ENCODE data around the gene DUSP2. TPM values are rescaled to one million over a fixed set of nuclear protein-coding genes. Genes with fewer than 3 reads are reported as not detected.
"Not testable (repeated sequence)": the region's sequence is repeated elsewhere in the genome, so short reads cannot be mapped to it uniquely, and the experiment has no call there.

The DUSP2 gene
- total RNA-seq, 1 donor from 2014 or later = 28.9 TPM

DNA sequence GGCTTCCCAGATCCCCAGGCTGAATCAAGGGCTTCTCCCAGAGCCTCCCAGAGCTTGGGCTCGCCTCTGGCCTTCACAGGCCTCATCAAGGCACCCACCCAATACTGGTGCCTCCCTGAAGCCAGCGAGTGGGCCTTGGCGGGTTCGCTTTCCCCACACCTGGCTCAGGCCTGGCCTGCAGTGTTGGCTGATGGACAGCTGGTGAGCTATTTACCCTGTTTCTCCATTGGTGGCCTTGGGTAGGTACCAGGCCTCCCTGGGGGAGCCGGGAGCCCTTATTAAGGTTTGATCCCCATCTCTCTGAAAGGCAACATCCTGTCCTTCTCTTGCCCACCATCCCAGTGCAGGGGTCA is 18.2 kb upstream of the DUSP2 start:
- DNase-seq (ENCODE audit: low spot score) = no peak

DNA sequence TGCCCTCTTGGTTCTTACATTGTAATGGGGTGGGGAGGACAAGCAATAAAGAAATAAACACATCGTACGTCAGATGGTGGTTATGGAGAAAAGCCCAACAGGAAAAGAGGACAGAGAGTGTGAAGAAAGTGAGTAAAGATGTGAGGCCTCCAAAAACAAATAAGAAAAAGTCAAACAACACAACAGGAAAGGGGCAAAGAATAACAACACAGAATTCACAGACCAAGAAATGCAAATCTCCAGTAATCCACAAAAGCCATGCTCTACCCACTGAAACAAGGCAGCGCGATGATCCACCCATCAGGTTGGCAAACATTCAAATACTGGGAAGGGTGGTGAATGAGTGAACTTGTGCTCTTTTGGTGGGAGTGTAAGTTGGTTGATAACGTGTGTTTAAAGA is 16.7 kb upstream of the DUSP2 start:
- peak; percentile 24 for DNase-seq (ENCODE audit: low spot score)

DNA sequence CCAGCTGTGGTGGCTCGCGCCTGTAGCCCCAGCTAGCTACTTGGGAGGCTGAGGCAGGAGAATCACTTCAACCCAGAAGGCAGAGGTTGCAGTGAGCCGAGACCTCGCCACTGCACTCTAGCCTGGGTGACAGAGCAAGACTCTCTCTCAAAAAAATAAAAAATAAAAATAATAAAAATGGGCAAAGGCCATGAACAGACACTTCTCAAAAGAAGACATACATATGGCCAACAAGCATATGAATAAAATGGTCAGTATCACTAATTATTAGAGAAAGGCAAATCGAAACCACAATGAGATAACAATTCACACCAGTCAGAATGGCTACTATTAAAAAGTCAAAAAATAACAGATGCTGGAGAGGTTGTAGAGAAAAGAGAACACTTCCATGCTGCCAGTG is 15.1 kb upstream of the DUSP2 start:
- not testable (repeated sequence) for DNase-seq (ENCODE audit: low spot score)

DNA sequence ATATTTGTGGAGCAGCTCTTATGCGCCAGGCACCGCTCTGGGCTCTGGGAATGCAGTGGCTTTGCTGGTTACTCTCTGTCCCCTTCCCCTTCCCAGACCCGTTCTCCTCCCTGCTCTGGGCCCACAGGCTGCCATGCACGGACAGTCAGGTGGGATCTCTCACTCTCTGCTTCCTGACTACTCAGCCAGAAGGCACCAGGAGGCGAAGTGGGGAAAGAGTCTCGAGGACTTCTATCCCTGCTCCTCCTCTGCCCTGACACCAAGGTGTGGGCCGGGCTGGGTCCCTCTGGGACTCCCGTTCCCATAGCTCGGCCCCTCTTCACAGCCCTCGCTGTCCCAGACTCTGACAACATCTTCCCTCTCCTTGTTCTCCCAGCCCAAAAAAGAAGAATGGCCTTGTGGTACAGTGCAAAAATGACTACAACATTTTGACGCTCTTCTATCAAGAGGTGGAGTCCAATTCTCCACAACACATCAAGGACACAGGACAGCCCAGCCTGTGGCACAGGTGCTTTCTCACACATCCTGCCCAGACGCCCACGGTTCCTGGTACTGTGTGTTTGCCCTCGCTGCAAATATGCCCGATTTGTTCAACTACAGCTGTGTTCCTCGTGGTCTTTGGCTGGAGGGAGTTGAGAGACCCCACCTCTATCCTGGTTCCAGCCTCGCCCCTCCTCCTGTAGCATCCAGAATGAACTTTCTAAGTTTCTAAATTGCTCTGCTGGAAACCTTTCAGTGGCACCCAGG is 14.0 kb upstream of the DUSP2 start:
- DNase-seq (ENCODE audit: low spot score) = no peak

DNA sequence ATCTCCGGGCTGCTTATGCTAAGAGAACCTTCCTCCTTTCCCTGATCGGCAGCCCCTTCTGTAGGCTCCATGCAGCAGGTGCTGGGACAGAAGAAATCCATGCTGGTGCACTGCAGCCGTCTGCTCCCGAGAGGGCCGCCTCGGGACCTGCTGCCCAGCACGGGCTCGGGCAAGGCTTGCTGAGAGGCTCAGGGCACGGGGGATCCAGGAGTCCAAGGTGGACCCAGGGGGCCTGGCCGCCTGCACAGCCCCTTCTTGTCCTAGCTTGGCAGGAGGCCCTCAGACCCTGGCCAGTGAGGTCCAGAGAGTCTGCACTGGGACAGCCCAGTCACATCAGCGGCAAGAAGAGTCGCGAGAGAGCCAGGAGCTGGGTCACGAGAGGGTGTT is 13.3 kb upstream of the DUSP2 start:
- no peak for DNase-seq (ENCODE audit: low spot score)

DNA sequence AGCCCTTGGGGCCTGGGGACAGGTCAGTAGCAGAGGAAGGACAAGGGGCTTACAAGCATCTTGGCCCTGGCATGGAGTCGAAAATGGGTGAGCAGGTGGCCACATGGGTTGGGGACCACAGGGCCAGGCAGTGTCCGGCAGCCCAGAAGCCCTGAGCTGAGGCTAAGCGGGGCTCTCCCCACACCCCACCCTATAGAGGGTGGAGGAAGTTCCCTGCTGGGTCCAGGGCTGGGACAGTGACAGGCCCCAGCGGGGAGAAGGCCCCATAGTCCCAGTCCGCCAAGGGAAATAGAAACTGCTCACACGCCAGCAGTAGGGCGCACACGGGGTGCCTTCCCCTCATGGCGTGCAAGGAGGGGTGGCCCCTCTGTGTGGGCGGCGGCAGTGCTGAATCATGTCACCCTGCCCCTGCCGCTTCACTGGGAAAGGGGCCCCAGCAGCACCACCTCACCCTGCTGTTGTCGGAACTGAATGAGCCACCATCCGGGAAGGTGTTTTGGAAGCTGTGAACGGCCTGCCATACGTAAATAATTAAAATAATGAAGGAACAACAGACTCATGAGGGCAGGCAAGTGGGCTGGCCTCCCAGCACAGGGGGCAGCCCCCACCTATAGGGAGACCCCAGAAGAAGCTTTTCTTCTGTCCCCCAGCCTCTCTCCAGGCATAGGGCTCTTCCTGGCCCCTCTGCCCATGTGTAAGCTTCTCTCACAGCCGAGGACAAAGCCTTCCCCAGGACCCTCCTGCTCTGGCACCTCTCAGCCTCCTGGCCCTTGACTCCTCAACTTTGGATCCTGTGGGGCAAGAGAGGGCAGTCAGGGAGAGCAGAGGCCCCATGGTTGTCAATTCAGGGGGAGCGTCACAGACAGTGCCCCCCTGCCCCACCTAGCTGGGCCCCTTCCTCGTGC is 12.7 kb upstream of the DUSP2 start:
- DNase-seq (ENCODE audit: low spot score) = no peak

DNA sequence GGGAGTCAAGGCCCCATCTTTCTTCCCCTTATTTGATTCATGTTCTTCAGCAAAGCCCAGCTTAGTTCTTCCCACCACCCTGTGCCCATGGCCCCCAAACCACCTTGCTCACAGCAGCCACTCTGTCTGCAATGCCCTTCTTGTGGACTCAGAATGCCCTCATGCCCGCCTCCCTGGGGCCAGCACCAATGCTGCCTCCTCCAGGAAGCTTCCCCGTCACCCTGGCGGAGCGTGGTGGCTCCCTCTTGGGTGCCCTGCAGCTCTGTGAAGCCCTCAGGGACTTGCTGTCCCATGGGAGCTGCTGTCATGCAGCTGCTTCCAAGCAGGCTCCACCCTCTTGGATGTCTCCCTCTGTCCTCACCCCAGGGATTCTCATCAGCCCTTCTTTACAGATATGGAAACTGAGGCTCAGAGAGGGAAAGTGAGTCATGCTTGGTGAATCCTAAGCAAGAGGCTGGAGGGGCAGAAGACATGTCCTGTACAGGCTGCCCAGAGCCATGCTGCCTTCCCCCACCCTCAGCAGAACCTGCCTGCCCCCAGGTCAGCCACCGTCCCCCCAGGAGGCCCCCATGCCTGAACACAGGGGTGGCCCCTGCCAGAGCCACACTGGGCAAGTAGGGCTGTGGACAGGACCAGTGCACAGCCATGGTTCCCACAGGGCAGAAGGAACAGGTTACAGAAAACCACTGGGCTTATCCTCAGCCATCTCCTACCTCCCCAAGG is 11.8 kb upstream of the DUSP2 start:
- no peak for DNase-seq (ENCODE audit: low spot score)

DNA sequence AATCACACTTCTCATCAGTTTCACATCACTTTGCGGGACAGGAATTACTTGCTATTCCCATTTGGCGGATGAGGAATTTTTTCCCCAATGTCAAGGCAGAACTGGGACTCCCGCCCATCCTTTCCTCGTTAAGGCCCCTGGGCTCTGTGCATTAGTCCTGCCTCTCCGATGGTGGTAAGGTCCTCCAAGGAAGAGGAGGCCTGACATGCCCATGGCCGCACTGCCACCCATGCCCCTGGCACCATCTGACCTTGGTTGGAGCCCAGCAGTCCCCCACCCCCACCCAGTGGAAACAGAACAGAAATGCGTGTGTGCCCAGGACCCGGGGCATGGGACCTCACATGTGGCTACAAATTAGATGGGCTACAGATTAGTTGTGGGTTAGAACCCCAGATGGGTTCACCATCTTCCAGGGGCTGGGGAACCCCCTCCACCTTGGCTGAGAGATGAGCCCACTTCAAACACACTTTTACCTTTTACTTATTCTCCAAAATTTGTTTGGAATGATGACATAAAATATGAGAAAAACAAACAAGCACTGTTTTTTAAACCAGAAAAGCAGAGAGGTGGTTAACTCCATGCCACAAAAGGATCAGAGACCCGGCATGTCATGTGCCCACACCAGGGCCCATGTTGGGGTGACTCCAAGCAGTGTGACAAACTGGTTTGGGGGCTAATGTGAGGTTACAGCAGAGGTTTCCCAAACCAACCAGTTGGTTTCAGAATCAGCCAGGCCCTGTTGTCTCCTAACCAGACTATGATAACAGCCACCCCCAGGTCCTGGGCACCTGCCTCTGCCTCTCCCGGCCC is 11.0 kb upstream of the DUSP2 start:
- DNase-seq (ENCODE audit: low spot score) = no peak

DNA sequence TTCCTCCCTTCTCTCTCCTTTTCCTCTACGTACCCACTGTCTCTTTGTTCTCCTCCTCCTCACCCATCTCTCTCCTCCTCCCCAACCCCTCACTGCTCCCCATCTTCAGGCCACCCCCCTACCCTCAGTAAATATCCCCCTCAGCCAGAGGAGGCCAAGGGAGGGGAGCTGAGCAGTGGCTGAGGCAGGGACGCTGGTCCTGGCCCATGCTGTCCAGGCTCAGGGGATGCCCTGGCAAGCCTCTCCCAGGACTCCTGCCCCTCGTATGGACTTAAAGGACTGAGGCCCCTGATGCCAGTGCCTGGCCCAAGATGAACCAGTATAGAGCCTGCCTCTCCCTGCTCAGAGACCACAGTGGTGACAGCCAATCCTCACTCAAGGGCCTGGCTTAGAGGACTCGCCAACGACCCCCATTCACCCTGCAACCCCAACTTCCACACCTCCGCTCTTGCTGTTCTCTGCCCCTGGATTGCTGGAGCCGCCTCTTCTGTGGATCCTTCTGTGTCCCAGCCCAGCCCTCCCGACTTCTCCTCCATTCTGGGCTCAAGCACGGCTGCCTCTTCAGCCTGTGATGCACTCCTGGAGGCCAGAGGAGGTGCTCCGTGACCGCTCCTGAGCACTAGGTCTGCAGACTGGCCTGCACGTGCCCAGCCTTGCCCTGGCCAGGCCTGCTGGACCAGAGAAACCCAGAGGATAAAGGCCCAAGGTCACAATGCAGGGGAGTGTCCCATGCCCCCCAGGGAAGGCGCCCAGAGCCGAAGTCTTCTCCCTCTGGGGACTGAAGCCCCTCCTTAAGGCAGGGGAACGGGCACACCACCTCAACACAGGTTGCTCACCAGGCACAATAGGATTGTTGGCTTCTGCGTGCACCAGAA is 9.5 kb upstream of the DUSP2 start:
- no peak for DNase-seq (ENCODE audit: low spot score)

DNA sequence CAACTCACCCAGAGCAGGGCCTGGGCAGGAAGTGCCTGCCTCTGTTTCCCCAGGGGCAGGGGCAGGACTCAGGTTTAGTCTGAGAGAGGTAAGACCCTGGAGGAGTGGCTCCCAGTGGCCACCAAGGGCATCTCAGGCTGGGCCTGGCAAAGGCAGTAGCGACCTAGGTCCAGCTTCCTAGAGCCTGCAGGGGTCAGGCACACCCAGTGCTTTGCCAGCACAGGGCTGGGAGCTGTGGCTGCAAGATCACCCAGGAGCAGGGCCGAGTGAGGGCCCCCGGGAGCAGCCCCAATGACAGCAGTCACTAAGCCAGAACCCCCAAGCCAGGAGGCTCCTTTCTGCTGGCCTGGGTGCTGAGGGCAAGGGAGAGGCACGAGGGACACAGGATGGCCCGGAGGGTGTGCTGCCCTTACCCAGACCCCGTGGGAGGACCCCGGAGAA is 8.8 kb upstream of the DUSP2 start:
- no peak for DNase-seq (ENCODE audit: low spot score)

DNA sequence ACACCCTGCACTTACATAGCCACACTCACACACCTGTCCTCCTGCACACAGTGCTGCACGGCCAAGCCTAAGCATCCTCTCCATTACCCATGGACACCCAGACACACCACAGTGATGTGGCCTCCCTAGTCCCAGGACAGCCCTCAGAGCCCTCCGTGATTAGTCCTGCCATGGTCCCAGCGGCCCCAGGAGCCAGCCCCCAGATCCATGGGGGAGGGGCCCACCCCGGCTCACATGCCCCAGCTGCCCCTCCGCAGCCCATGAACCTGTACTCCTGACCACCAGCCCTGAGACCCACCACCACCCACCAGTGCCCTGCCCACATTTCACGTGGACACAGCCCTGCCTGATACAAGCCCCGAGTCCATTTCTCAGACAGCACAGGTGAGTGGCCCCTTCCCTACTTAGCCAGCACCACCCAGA is 8.1 kb upstream of the DUSP2 start:
- DNase-seq (ENCODE audit: low spot score) = no peak

DNA sequence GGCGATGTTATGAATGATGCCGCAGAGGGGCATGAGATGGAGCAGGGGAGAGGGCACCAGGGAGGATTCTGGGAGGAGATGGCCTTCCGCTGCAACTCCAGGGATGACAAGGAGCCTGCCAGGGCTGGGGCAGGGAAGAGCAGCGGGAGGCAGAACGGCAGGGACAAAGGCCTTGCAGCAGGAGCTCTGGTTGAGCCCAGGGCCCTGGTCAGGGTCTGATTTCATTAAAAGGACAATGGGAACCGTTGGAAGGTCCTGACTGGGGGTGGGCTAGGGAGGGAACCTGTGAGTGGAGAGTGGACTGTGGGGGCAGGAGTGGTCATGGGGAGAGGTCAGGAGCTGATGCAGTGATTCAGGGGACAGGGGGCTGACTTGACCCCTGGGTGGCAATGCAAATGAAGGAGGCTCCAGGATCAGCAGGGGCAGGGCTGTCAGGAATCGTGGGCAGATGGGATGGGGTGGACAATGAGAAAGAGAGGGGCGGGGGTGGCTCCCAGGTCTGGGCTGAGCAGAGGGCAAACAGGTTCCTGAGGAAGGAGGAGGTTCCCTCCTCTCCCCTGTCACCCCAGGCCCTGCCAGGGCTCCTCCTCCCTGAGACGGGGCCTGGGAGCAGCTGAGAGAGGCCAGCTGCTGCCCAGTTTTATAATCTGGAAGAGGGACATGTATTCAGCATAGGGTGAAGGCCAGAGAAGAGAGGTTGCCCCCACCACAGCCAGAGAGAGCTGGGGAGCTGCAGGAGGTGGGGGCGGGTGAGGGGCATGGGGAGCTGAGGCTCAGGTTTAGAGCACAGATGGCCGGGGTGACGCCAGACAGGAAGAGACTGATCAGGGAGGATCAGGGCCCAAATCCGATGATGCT is 7.3 kb upstream of the DUSP2 start:
- no peak for DNase-seq (ENCODE audit: low spot score)

DNA sequence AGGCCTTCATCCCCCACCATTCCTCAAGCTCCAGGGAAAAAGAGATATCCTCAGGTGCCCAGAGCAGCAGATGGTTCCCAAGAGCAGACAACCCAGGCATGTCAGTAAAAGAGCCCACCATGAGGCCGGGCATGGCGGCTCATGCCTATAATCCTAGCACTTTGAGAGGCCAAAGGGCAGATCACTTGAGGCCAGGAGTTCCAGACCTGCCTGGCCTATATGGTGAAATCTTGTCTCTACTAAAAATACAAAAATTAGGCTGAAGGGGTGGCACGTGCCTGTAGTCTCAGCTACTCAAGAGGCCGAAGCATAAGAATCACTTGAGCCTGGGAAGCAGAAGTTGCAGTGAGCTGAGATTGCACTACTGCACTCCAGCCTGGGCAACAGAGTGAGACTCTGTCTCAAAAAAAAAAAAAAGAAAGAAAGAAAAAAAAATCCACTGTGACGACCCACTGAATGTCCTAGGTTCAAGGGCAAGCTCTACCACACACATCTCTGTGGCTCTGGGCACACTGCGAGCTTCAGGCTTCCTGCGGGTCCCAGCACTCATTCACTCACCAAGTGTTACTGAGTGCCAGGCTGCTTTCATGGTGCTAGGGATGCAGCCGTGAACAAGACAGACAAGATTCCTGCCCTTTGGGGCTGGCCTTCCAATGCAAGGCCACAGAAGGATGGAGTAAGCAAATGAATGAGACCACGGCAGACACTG is 6.5 kb upstream of the DUSP2 start:
- no peak for DNase-seq (ENCODE audit: low spot score)

DNA sequence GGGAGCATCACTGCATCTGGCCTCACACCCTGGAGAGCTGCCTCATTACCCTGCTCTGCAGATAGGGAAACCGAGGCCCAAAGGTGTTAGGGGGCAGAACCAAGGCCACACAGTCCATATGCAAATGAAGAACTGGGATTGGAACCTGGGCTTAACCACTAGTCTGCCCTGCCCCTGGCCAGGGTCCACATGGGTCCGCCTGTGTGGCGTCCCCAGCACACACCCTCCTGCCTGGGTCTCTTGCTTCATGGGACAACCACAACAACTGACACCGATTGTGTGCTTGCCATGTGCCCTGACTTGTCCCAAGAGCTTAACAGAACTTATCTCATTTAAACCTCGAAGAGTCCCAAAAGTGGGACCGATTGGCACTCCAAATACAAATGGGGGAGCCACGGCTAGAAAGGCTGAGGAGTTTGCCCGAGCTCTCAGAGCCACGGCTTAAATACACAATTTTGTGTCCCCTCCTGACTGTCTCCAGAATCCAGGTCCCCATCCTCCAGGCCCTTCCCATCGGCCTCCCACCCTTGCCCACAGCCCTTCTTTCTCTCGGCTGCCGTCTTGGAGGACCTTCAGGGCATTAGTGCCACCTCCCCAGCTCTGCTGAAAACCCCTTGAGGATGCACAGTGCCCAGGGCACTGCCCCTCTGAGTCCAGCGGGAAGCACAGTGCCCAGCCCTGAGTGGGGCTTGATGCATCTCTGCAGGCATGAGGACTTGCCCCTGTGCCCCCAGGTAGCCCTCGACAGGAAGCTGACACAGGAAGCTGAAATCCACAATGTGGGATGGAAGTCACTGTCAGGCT is 5.8 kb upstream of the DUSP2 start:
- no peak for DNase-seq (ENCODE audit: low spot score)

DNA sequence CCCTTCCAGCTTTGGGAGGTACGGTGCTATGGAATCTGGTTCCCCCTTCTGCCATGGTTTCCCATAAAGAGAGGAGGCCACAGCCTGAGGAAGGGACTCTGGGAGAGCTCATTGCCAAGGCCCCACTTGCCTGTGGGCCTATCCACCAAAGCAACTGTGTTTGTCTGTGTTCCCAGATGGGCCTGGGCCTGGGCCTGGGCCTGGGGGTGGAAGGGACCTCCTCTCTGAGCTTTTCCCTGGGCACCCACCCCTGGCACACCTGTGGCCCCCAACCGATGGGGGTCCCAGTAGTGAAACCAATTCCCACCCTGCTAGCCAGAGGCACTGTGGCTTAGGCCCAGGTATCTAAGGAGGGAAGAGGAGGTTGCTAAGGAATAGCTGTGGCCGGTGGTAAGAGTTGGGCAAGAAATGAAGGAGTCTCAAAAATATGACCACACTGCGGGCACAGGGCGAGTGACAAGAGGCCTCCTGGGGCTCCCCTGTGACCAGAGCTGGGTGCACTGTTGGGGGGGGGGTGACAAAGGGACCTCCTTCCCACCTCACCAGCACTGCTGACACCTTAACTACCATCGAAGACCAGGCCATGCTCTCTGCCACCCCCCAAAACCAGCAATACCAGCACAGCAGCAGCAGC is 4.9 kb upstream of the DUSP2 start:
- DNase-seq (ENCODE audit: low spot score) = no peak

DNA sequence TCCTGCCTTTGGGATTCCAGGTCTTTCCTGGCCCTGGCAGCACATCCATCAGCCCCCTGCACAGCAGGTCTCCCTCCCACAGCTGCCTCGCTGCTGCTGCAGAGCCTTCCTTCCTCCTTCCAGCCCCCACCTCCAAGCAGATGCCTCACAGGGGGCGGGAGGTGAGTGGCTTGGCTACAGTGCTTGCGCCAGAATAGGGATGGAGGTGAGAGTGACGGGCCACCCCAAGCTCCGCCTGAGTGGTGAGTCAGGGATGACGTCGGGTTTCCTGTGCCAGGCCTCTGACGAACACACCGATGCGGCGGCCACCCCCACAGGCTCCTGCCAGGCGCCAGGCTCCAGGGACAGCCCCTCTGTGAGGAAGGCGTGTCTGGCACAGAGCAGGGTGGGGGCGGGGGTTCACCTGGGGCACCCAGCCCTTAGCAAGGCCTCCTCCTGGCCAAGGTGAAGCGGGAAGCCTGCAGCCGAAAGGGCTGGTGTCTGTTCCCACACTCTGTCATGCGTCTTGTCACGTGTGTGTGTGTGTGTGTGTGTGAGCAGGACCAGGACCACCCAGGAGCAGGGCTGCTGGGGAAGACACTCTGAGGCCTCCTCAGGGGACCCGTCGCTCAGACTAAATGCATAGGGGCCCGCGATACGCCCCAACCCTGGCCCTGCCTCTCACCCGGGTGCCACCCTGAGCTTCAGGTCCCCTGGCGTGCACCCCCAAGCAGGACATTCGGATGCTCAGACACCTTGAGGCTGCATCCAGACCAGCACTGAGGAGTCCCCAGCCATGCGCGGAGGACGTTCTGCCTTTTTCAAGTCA is 3.4 kb upstream of the DUSP2 start:
- peak; percentile 75 for DNase-seq (ENCODE audit: low spot score)
